GM12878 (cell line): Measurements from ENCODE around the gene KLHL25. TPM values are rescaled to one million over a fixed set of nuclear protein-coding genes. Genes with fewer than 3 reads are reported as not detected.
A peak's percentile ranks its signal among the peaks of the same experiment; 100 is the strongest.

Experiments
- ATAC-seq: fragments of 200-7000 bp; cut with Tn5 transposase; 3 replicates; pipeline ENCODE4 v1.9.1; 2020; ENCODE audit warnings: mild to moderate bottlenecking, moderate library complexity
- BruUV-seq: library from RNA; stranded (reverse); fragments of 400-500 nt; replicated peaks from 2 replicates; lab custom pipeline; 2021; lab: Mats Ljungman, UMichigan
- CTCF ChIA-PET: fragments of 300-600 bp; sonication (Branson Sonifier 250); formaldehyde crosslinking; extraction: SDS; loops from one replicate; lab custom pipeline; 2021; ENCODE audit warnings: inconsistent platforms; lab: Yijun Ruan, JAX
- POLR2A ChIA-PET: fragments of 350-600 bp; formaldehyde crosslinking; extraction: SDS; loops from one replicate; lab custom pipeline; 2021; ENCODE audit warnings: inconsistent platforms; lab: Charles Lee
- RAD21 ChIA-PET: fragments of 300-600 bp; sonication (Branson Sonifier 250); formaldehyde crosslinking; loops from one replicate; lab custom pipeline; 2023; ENCODE audit warnings: antibody characterized with exemption; ENCODE audit not compliant: unreplicated experiment; lab: Charles Lee
- SMC1A ChIA-PET: fragments of 300-600 bp; sonication (Branson Sonifier 250); formaldehyde crosslinking; loops from one replicate; lab custom pipeline; 2023; ENCODE audit not compliant: unreplicated experiment, uncharacterized antibody; lab: Charles Lee
- DNase-seq: peaks from one replicate; pipeline ENCODE4 v3.0.0-alpha.2; 2011; ENCODE audit warnings: low read depth, low spot score
- FAIRE-seq: peaks from 3 replicates; lab custom pipeline; 2011; peaks lifted over from hg19 to GRCh38; lab: Jason Lieb, UNC
- H2AFZ ChIP-seq: 2 replicates; pipeline ENCODE4 v1.6.0; 2011; ENCODE audit warnings: low read depth, low read length, control low read depth; ENCODE audit not compliant: control insufficient read depth
- H3K27ac ChIP-seq: 2 replicates; pipeline ENCODE4 v1.5.1; 2011; ENCODE audit warnings: control low read depth; ENCODE audit not compliant: control insufficient read depth, insufficient read depth
- H3K27me3 ChIP-seq, 2 experiments: replicated peaks in 1 of 2; 2 replicates each; pipeline versions ENCODE4 v1.6.0 to v1.6.1; 2011; ENCODE audit warnings: low read length in 1 of 2; ENCODE audit not compliant: control insufficient read depth in 2 of 2, insufficient read depth in 2 of 2
- H3K36me3 ChIP-seq, 2 experiments: 2 replicates each; pipeline ENCODE4 v1.5.1; 2011; ENCODE audit warnings: low read length in 1 of 2; ENCODE audit not compliant: control insufficient read depth in 2 of 2, insufficient read depth in 2 of 2
- H3K4me1 ChIP-seq: 2 replicates; pipeline ENCODE4 v1.6.1; 2011; ENCODE audit warnings: mild to moderate bottlenecking, low read length, moderate library complexity, mixed read lengths; ENCODE audit not compliant: control insufficient read depth, insufficient read depth
- H3K4me2 ChIP-seq: 2 replicates; pipeline ENCODE4 v1.6.0; 2011; ENCODE audit warnings: control low read depth; ENCODE audit not compliant: control insufficient read depth, insufficient read depth
- H3K4me3 ChIP-seq: fragments of 200-600 bp; sonication (generic); 2 replicates; pipeline ENCODE4 v1.5.1; 2016
- H3K79me2 ChIP-seq: 2 replicates; pipeline ENCODE4 v1.6.0; 2011; ENCODE audit warnings: low read length; ENCODE audit not compliant: control insufficient read depth, insufficient read depth
- H3K9ac ChIP-seq: 2 replicates; pipeline ENCODE4 v1.8.0; 2011; ENCODE audit warnings: low read length, control low read depth, mixed read lengths; ENCODE audit not compliant: control insufficient read depth, insufficient read depth
- H3K9me3 ChIP-seq: replicated peaks from 3 replicates; pipeline ENCODE4 v1.5.1; 2011; ENCODE audit warnings: mild to moderate bottlenecking, low read length; ENCODE audit not compliant: control insufficient read depth, insufficient read depth
- H4K20me1 ChIP-seq: 2 replicates; pipeline ENCODE4 v1.6.0; 2011; ENCODE audit not compliant: control insufficient read depth, insufficient read depth
- ETV6 ChIP-seq, 2 experiments: fragments of 450-650 bp in 1 of 2; IDR thresholded peaks in 1 of 2; conservative IDR thresholded peaks in 1 of 2; 2 replicates each; pipeline ENCODE4 v1.6.1; 2014; ENCODE audit warnings: antibody characterized with exemption in 1 of 2, borderline replicate concordance in 1 of 2, low read depth in 1 of 2, mild to moderate bottlenecking in 1 of 2, moderate library complexity in 1 of 2
- LARP7 ChIP-seq: fragments of 450-650 bp; IDR thresholded peaks from 2 replicates; pipeline ENCODE4 v1.6.1; 2017; ENCODE audit warnings: mild to moderate bottlenecking
- POLR2A ChIP-seq: IDR thresholded peaks from 2 replicates; pipeline ENCODE4 v1.6.1; 2011; ENCODE audit warnings: low read depth, mild to moderate bottlenecking, low read length
- WGBS: methylation state at CpG from one replicate; pipeline ENCODE4 v1.1.6; 2016; ENCODE audit warnings: low lambda C conversion rate; ENCODE audit not compliant: insufficient replicate concordance, insufficient coverage; ENCODE audit errors: missing lambda C conversion rate; 5-methylcytosine and 5-hydroxymethylcytosine counted together
- in situ Hi-C: fragments of 300-500 bp; cut with MboI; formaldehyde crosslinking; loops from 9 replicates; pipeline ENCODE4 v1.14.3; 2018; ENCODE audit warnings: mixed read lengths
- intact Hi-C: fragments of 100-400 bp; cut with micrococcal nuclease; formaldehyde crosslinking; loops from one replicate; pipeline ENCODE4 v1.14.2; 2022; ENCODE audit not compliant: unreplicated experiment
- polyA plus RNA-seq, 11 experiments: library from polyadenylated mRNA; depleted of rRNA in 4 of 11; unstranded in 6 of 11; stranded (reverse) in 5 of 11; fragments of >200 nt; fragmentation: Nextera tagmentation in 4 of 11; fragmentation: Illumina TruSeq in 1 of 11; extraction: Ambion mirVana in 4 of 11; extraction: Trizol in 1 of 11; gene quantifications; 1 replicate in 1 of 11; 2 replicates in 10 of 11; pipeline versions ENCODE4 v1.2.1 to v1.2.3, GENCODE V29; 2011 to 2016; ENCODE audit warnings: inconsistent platforms in 2 of 11, missing spikeins in 2 of 11, low read depth in 1 of 11
- total RNA-seq, 4 experiments: library from RNA; depleted of rRNA in 3 of 4; stranded (reverse); fragments of >200 nt in 3 of 4; fragmentation: Illumina TruSeq in 1 of 4; extraction: Trizol in 1 of 4; gene quantifications; 2 replicates each; pipeline versions ENCODE4 v1.2.1 to v1.2.3, GENCODE V29; 2013 to 2021
- TF ChIP-seq, protein P1 (sequence below): fragments of 450-650 bp; IDR thresholded peaks from 2 replicates; pipeline ENCODE4 v1.6.1; 2017; ENCODE audit warnings: mild to moderate bottlenecking, moderate library complexity
- TF ChIP-seq, protein P2 (sequence below), 3 experiments: IDR thresholded peaks in 2 of 3; conservative IDR thresholded peaks in 1 of 3; 2 replicates each; pipeline ENCODE4 v1.5.1; 2011; ENCODE audit warnings: low read depth in 3 of 3, low read length in 3 of 3, mild to moderate bottlenecking in 3 of 3, control low read depth in 2 of 3, moderate library complexity in 2 of 3, inconsistent platforms in 1 of 3, mixed read lengths in 1 of 3; ENCODE audit not compliant: control insufficient read depth in 2 of 3, insufficient read depth in 1 of 3; ENCODE audit errors: extremely low read depth in 1 of 3

The KLHL25 gene
- total and polyA plus RNA-seq, 10 of the 15 experiments (the other 5 are each of a cell fraction or from before 2014, with no cell fraction given) = 0.04 to 3.0 (median 2.1) TPM; not detected in 1

- Histone ChIP-seq H3K4me1 (no peaks in the 10 kb centered on the region), H3K9me3 (no peaks in the 10 kb centered on the region), H3K9ac (no peak overlapping the region), H3K79me2 (no peaks in the 10 kb centered on the region), H3K36me3 (peaks cover 8 to 12% of the 10 kb centered on the region in 2 experiments), H3K4me3 (no peak overlapping the region), H2AFZ (no peak overlapping the region), H3K4me2 (no peak overlapping the region), H3K27ac (no peak overlapping the region), H3K27me3 (no peaks in the 10 kb centered on the region), H4K20me1 (no peaks in the 10 kb centered on the region)
- in situ Hi-C loops (no loop called here), intact Hi-C loops (loop anchor here (5.0 kb wide), 1 partner anchor 92 kb away; no protein-coding TSS in a partner anchor)
- CTCF ChIA-PET = interaction anchor here (1.5 to 1.6 kb wide), 2 partner anchors 11 to 21 kb away, joined by 3 to 4 read pairs; no protein-coding TSS in a partner anchor
- ATAC-seq (peak; percentile 20), DNase-seq (no peak), FAIRE-seq (no peak)
- POLR2A ChIA-PET = no interaction called here
- TF ChIP-seq, protein P1, sequence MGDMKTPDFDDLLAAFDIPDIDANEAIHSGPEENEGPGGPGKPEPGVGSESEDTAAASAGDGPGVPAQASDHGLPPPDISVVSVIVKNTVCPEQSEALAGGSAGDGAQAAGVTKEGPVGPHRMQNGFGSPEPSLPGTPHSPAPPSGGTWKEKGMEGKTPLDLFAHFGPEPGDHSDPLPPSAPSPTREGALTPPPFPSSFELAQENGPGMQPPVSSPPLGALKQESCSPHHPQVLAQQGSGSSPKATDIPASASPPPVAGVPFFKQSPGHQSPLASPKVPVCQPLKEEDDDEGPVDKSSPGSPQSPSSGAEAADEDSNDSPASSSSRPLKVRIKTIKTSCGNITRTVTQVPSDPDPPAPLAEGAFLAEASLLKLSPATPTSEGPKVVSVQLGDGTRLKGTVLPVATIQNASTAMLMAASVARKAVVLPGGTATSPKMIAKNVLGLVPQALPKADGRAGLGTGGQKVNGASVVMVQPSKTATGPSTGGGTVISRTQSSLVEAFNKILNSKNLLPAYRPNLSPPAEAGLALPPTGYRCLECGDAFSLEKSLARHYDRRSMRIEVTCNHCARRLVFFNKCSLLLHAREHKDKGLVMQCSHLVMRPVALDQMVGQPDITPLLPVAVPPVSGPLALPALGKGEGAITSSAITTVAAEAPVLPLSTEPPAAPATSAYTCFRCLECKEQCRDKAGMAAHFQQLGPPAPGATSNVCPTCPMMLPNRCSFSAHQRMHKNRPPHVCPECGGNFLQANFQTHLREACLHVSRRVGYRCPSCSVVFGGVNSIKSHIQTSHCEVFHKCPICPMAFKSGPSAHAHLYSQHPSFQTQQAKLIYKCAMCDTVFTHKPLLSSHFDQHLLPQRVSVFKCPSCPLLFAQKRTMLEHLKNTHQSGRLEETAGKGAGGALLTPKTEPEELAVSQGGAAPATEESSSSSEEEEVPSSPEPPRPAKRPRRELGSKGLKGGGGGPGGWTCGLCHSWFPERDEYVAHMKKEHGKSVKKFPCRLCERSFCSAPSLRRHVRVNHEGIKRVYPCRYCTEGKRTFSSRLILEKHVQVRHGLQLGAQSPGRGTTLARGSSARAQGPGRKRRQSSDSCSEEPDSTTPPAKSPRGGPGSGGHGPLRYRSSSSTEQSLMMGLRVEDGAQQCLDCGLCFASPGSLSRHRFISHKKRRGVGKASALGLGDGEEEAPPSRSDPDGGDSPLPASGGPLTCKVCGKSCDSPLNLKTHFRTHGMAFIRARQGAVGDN = no peak
- TF ChIP-seq LARP7 (no peak), ETV6 (conservative IDR thresholded peaks at IDR 0.05 in 1 of 2, IDR thresholded peaks at IDR 0.05 in 1 of 2; ENCODE audit: borderline replicate concordance in 1 of 2, low read depth in 1 of 2) (no peak), POLR2A (peak; percentile 55)
- TF ChIP-seq, protein P2, sequence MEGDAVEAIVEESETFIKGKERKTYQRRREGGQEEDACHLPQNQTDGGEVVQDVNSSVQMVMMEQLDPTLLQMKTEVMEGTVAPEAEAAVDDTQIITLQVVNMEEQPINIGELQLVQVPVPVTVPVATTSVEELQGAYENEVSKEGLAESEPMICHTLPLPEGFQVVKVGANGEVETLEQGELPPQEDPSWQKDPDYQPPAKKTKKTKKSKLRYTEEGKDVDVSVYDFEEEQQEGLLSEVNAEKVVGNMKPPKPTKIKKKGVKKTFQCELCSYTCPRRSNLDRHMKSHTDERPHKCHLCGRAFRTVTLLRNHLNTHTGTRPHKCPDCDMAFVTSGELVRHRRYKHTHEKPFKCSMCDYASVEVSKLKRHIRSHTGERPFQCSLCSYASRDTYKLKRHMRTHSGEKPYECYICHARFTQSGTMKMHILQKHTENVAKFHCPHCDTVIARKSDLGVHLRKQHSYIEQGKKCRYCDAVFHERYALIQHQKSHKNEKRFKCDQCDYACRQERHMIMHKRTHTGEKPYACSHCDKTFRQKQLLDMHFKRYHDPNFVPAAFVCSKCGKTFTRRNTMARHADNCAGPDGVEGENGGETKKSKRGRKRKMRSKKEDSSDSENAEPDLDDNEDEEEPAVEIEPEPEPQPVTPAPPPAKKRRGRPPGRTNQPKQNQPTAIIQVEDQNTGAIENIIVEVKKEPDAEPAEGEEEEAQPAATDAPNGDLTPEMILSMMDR (IDR thresholded peaks at IDR 0.05 in 2 of 3, conservative IDR thresholded peaks at IDR 0.05 in 1 of 3; ENCODE audit: control insufficient read depth in 2 of 3, extremely low read depth in 1 of 3, insufficient read depth in 1 of 3, low read depth in 3 of 3, low read length in 3 of 3) = no peak
- RAD21 ChIA-PET = no interaction called here
- 71% methylated on average over 26 of the region's 27 CpGs for WGBS
- no TSS peak for BruUV-seq
- SMC1A ChIA-PET = interaction anchor here (1.0 kb wide), 1 partner anchor 10 kb away, joined by 3 read pairs; no protein-coding TSS in a partner anchor
These were observed 44.1 kb downstream of the KLHL25 start for GRCh38 chr15:85750319-85751290.
